Activated CD4-positive, alpha-beta T cell treated with anti-CD3 and anti-CD28 coated beads, Interleukin-2, amount 50 U/mL, for 1 hour (primary cell): ENCODE data around the gene CELA2A.
"Not testable (repeated sequence)": the region's sequence is repeated elsewhere in the genome, so short reads cannot be mapped to it uniquely, and the experiment has no call there.

Source experiments
- DNase-seq: peaks from one replicate; pipeline ENCODE4 v3.0.0-alpha.2; 2020

Gene CELA2A

DNA sequence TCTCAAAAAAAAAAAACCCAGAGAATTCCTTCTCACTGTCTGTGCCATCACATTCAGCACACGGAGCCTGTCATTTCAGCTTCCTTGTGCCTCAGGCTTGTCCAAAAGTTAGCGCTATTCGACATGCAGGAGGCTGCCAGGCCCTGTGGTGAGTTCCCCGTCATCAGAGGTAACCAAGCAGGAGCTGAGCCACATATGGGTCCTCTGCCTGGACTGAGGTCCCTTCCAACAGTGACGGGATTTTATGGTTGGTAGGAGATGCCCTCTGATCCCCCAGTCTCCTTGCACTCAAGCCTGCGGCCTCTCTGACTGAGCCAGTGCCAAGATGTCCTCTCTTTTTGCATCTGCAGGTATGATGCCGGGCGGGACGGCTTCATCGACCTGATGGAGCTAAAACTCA, 31.0 kb upstream of the CELA2A start:
- no peak for DNase-seq

DNA sequence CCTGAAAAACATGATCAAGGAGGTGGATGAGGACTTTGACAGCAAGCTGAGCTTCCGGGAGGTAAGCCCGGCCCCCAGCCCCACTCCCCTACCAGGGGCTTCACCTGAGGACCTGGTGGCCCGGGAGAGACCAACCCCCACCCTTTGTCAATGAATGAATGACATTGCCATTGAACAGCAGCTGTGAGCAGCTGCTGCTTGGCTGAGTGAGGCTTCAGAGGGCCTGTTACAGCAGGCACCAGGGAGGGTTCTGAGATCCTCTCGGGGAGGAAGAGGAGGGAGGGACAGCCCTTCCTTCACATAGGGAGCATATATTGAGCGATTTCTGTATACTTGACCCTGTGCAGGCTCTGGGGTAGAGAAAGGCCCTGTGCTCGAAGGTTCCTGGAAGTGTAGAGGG, 30.6 kb upstream of the CELA2A start:
- no peak for DNase-seq

DNA sequence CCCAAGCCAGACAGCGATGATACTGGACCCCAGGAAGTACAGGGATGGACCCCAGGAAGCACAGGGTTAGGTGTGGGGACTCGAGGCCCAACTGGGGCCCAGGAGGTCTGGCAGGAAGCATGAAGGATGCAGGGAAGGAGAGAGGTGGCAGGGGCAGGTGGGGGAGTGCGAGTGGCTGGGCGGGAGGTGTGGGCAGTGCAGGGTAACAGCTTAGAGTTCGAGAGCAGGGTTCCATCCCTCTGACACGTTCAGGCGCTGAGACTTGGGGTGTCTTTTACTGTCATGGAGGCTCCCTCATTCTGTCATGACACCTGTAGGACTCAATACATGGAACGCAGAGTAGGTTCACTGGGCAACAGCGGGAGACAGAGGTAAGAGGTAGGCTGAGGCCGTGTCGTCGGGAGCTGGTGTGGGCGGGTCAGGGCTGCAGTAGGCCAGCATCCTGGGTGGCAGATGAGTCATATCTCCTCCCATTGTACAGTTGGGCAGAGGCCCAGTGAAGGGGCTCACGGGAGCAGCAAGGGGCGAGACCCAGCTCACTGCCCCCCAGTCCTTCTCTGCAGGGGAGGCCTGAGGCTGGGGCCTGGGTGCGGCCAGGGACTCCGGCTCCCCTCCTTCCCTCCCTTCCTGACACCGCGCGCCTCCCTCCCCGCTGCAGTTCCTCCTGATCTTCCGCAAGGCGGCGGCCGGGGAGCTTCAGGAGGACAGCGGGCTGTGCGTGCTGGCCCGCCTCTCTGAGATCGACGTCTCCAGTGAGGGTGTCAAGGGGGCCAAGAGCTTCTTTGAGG, 29.8 kb upstream of the CELA2A start:
- no peak for DNase-seq

DNA sequence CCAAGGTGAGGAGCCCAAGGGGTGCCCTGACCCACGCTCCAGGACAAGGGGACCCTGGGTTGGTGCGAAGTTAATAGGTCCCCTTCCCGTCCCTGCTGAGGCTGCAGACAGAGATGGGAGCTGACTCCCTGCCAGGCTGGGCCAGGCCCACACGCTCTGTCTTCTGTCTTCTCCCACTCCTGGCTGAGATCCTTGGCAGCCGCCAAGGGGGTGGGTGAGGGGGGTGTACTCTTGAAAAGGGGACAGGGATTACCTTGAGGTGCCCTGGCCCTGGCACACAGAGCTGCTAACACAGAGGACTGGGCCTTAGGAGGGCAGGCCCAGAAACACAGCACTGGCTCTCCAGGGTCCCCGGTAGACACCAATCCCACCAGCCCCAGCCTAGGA, 29.3 kb upstream of the CELA2A start:
- DNase-seq = no peak

DNA sequence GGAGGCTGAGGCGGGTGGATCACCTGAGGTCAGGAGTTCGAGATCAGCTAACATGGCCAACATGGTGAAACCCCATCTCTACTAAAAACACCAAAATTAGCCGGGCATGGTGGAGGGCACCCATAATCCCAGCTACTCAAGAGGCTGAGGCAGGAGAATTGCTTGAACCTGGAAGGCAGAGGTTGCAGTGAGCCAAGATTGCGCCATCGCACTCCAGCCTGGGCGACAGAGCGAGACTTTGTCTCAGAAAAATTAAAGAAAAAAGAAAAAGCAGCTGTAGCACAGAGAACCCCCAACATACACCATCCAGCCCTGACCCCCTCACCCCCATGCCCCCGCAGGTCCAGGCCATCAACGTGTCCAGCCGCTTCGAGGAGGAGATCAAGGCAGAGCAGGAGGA, 28.3 kb upstream of the CELA2A start:
- DNase-seq = not testable (repeated sequence)

DNA sequence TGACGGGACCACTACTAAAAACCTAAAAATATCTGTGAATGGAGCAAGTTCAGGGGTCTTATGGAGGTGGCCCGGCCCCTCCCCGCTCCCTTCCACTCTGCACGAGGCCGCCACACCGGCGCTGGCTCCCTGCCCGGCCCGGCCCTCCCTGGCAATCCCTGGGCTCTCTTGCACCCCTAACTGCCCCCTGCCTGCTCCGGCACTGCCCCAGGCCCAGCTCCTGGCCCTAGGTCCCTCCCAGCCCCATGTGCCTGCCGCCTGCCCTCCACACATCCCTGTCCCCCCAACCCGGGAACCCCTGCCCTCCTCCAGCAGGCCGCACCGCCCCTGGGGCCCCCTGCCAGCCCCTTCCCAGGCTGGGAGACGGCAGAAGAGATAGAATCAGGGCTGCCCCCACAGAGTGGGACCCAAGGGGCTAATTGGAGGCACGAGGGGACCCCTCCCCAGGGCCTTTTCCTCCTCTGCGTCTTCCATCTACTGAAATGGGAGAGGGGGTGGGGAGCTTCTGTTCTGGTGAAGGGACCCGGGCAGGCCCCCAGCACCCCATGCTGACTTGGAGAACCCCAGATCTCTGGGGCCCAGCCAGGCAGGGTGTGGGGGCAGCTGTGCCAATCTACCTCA, 27.6 kb upstream of the CELA2A start:
- no peak for DNase-seq

DNA sequence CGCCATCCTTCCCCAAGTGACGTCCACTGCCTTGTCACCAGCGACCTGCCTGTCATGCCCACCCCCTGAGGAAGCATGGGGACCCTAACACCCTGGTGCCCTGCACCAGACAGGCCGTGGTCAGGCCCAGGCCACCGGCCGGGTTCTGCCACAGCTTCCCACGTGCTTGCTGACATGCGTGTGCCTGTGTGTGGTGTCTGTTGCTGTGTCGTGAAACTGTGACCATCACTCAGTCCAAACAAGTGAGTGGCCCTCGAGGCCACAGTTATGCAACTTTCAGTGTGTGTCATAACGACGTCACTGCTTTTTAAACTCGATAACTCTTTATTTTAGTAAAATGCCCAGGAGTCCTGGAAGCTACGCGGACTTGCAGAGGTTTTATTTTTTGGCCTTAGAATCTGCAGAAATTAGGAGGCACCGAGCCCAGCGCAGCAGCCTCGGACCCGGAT, 26.8 kb upstream of the CELA2A start:
- no peak for DNase-seq

DNA sequence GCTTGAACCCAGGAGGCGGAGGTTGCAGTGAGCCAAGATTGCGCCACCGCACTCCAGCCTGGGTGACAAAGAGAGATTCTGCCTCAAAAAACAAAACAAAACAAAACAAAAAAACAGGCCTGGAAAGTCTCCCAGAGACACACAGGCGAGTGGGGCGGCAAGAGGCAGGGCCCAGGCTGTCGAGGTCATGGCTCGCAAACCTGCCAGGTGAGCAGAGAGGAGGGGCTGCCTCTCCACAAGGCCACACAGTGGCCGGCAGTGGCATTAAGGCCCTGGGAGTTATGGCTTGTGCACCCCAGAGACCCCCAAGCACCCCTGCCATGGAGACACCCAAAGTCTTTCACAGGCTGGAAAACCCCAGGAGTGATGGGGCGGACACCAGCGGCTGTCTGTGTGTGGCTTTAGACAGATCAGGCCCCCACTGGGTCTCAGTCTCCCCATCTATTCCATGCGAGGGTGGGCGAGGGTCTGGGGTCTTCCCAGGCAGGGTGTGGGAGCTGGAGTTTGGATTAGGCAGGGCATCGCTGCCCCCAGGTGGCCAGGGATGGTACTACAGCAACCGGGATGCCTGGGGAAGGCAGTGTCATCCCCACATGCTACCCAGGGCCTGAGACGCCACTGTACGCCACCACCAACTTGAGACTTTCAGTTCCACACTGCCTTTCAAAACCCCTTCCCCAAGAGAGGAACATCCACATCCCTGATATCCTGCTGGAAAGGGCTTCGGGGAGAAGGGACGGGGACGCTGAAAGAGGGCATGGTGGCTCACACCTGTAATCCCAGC, 25.6 kb upstream of the CELA2A start:
- peak; percentile 79 for DNase-seq

DNA sequence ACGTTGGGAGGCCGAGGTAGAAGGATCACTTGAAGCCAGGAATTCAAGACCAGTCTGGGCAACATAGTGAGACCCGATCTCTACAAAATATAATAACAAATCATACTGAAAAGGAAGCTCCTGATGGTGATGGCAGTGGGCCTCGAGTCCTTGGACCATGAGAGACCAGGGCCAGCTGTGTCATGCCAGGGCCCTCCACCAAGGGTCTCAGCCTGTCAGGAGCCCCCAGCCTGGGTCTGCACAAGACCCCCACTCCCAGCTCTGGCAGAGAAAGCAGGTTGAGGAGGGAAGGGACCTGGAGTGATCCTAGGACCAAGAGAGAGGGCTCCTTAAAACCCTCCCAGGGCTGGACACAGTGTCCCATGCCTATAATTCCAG, 25.0 kb upstream of the CELA2A start:
- DNase-seq = no peak

DNA sequence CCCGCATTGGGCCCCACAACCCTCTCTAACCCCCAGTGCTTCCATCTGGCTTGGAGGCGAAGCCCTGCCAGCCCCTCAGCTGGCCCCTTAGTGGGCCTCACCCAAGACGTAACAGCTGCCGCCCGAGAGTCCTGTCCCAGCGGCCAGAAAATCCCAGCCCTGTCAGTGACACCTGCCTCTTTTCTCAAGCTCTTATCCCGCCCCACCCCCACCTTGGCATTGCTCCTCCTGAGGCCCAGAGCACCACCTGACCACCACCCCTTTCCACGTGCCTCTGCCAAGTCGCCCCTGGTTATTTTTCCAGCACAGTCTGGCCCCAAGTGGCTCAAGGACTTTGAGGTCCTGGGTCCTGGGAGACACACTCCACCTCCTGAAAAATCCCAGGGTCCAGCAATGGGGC, 24.2 kb upstream of the CELA2A start:
- no peak for DNase-seq

DNA sequence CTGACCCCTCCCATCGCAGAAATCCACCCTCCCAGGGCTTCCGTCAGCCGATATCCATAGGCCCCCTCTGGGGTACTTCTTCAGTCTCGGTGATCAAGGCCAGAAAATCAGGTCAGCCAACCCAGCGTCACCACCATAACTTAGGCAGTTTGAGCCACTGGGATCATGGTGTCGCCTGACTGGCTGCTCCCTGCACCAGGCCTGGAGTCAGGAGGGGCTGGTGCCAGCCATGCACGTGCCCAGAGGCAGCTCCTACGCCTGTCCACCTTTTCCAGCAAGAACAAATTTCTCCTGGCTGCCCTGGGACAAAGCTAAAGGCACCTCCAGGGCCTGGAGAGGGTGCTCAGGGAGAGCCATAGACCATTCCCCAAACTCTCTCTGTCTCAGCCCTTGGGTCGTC, 23.1 kb upstream of the CELA2A start:
- no peak for DNase-seq

DNA sequence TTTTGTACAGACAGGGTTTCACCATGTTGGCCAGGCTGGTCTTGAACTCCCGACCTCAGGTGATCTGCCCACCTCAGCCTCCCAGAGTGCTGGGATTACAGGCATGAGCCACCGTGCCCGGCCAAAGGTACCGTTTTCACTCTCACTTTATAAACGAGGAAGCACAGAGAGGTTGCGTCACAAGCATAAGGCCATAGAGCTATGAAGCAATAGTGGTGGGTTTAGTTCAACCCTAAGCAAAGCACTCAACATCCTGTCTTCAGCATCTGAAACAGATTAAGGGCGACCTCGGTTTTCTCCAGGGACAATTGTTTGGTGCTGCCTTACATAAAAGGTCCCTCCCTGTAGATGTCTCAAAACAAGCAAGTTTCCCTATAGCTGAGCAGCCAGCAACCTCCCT, 21.8 kb upstream of the CELA2A start:
- not testable (repeated sequence) for DNase-seq

DNA sequence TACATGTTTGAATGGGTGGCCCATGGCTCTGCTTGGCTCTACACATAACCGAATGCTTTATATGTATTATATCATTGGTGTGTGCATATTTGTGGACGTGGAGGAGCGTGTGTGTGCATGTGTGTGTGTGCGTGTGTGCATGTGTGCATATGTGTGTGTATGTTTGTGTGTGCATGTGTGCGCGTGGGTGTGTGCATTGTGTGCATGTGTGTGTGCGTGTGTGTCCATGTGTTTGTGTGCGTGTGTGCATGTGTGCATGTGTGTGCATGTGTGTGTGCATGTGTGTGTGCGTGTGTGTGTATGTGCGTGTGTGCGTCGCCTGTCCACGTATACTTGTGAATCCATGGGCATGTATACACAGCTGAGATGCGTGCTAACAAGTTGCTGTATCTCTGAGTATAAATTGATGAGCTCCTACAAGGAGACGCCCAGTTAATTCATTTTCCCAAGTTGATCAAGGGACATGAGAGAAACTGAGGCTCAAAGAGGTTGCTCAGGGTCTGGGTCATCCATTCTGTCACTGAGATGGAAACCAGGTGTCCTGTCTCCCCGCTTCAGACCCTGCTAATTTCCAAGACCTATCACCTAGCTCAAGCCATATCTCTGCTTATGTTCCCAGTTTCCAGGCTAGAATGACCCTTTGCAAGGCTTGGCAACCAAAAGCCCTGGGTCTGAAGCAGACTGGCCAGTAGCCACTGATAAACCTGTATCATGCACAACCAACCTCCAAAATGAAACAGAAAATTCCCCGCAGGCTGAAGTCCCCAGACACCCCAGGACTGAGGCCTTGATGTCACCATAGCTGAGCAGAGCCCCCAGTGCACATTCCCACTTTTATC, 21.1 kb upstream of the CELA2A start:
- DNase-seq = no peak

DNA sequence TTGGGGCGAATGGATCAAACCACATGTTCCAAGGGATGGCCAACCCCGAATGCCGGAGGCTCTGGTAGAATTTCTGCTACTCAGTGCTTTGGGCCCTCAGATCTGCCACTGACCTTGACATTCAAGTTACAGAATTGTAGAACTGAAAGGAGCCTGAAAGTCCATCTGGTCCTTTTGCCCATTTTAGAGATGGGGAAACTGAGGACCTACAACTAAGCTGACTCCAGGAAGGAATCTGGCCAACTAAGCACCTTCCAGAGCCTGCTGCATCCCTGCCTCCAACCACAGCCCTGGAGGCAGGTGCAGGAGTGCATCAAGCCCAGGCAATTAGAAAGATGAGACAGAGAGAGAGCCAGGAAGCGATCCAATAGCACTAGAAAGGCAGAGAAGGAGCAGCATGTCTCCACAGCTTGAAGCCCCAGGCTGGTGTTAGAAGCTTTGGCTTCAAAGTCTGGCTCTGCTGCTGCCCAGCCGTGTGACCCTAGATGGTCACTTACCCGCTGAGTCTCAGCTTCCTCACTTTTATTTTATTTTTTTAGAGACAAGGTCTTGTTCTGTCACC, 19.6 kb upstream of the CELA2A start:
- no peak for DNase-seq

DNA sequence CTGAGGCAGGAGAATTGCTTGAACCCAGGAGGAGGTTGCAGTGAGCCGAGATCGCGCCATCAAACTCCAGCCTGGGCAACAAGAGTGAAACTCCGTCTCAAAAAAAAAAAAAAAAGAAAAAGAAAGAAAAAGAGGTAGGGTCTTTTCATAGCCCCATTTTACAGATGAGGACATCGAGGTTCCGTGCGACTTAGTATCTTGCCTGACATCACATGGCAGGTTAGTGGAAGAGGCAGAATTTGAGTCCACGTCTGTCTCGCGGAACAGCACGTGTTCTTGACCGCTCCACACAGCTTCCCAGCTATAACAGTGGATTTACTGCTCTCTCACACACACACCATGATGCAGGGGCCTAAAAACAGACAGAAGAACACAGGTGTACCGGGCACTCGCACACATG, 17.2 kb upstream of the CELA2A start:
- no peak for DNase-seq

DNA sequence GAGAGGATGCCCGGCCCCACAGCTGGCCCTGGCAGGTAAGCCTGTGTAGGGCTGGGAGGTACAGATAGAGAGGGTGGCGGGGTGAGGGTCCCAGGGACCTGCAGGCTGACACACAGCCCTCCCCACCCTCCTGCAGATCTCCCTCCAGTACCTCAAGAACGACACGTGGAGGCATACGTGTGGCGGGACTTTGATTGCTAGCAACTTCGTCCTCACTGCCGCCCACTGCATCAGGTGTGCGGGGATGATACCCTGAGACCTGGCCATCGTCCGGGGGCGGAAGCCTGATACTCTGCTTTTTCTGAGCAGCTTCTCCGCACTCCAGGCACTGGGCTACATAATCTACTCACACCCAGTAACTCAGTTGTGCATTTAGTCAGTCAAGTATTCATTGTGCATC, 16.2 kb upstream of the CELA2A start:
- no peak for DNase-seq

DNA sequence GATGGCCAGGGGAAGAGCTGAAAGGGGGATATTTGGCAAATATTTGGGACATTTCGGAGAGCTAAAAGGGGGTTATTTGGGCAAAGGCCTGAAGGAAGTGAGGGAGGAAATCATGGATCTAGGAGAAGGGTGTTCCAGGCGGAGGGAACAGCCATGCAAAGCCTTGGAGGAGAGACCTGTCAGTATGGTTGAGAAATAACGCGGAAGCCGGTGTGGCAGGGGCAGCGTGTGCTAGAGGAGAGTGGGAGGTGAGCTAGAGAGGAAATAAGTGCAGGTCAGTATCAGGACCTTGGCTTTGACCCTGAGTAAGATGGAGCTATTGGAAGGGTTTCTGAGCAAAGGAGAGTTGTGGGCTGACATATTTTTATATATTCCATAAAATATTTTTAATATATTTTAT, 15.3 kb upstream of the CELA2A start:
- no peak for DNase-seq

DNA sequence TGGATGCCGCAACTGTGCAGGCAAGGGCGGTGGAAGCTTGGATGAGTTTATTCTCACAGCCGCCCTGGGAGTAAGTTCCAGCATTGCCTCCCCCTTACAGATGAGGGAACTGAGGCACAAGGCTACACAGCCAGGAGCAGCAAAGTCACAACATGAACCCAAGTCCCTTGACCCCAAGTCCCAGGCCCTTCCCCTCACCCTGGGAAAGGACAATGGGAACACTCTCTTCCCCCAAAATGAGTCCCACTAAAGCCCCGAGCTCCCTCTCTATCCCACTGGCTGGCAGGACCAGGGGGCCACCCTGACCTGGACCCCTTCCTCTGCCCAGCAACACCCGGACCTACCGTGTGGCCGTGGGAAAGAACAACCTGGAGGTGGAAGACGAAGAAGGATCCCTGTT, 14.4 kb upstream of the CELA2A start:
- no peak for DNase-seq

DNA sequence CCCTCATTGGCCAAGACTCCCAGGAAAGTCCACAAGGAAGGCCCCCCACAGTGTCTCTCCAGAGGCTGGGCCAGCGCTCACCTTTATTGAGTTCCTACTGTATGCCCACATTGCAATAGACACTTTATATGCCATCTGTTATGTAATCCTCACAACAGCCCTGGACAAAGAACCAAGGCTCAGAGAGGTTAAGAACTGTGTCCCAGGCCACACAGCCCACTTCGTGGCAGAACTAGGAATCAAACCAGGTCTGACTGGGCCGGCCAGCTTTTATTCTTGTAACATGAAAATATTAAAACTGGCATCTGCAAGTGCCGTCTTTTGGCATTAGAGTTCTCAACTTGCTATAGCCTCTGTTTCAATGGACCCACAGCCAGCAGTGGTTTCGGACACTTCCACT, 13.8 kb upstream of the CELA2A start:
- no peak for DNase-seq

DNA sequence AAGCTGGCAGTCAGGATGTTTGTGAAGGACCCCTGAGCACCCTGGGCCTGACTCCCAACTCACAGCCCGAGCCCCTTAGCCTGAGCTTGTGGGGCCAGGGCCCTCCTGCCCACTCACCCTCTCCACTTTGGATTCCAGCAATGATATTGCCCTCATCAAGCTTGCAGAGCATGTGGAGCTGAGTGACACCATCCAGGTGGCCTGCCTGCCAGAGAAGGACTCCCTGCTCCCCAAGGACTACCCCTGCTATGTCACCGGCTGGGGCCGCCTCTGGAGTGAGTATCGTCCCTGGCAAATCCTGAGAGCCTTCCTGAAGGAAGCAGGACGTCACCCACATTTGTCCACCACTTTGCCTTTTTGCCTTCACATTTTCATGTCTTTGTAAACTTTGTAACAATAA, 13.3 kb upstream of the CELA2A start:
- no peak for DNase-seq

DNA sequence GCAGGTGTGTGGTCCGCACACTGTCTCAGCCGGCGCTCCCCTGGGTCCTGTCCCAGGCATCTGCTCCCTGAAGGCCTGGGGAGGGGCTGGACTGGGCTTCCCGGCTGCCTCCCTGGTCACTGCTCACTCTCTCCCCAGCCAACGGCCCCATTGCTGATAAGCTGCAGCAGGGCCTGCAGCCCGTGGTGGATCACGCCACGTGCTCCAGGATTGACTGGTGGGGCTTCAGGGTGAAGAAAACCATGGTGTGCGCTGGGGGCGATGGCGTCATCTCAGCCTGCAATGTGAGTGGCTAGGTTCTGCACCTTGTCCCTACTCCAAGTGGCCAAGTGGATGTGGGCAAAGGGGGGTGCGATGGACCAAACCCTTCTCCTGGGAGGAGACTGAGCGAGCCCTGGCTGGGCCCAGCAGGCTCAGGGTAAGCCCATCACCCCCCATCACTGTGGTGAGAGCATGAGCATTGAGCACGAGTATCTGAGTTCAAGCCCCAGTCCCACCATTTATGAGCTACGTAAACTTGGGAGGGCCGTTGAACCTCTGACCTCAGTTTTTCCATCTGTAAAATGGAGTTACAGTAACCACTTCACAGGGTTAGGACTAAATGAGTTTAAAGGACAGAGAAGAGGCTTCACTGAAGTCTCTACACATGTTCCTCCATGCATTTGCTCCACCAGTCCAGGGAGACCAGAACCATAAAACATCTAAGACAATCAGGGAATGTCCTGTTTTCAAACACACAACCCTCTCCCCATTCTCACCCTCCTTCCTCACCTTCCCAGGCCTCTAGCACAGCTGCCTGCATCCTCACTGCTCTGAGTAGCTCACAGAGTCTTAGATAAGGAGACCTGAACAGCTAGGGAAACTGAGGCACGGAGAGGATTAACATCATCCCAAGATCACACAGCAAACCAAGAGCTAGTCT, 11.8 kb upstream of the CELA2A start:
- no peak for DNase-seq
